Neural crest cell (in vitro differentiated cells): ENCODE results near the gene KIAA1210. TPM values are rescaled to one million over a fixed set of nuclear protein-coding genes. Genes with fewer than 3 reads are reported as not detected.

Experiments used
- DNase-seq: peaks from one replicate; pipeline ENCODE4 v3.0.0; 2021; ENCODE audit warnings: low read depth, mixed read lengths, low spot score
- H3K27ac Mint-ChIP-seq: one replicate; pipeline ENCODE4 v1.8.0; 2021; ENCODE audit warnings: mild to moderate bottlenecking, mixed read lengths; ENCODE audit not compliant: unreplicated experiment
- H3K27me3 Mint-ChIP-seq: 2 replicates; pipeline ENCODE4 v1.8.0; 2021; ENCODE audit warnings: low read depth, mild to moderate bottlenecking, mixed read lengths
- H3K36me3 Mint-ChIP-seq: 2 replicates; pipeline ENCODE4 v1.8.0; 2021; ENCODE audit warnings: low read depth, mild to moderate bottlenecking, mixed read lengths
- H3K4me1 Mint-ChIP-seq: 2 replicates; pipeline ENCODE4 v1.8.0; 2021; ENCODE audit warnings: mixed read lengths
- H3K4me3 Mint-ChIP-seq: one replicate; pipeline ENCODE4 v1.8.0; 2021; ENCODE audit warnings: mild to moderate bottlenecking, mixed read lengths
- H3K9me3 Mint-ChIP-seq: 2 replicates; pipeline ENCODE4 v1.8.0; 2021; ENCODE audit warnings: mixed read lengths
- total RNA-seq: library from RNA; stranded (reverse); gene quantifications from 2 replicates; pipeline ENCODE4 v1.2.1, GENCODE V29; 2021
- TF ChIP-seq, protein P1 (sequence below): fragments of 200-600 bp; sonication (generic); conservative IDR thresholded peaks from 2 replicates; pipeline ENCODE4 v1.5.0; 2021; ENCODE audit warnings: antibody characterized with exemption, mild to moderate bottlenecking

KIAA1210 gene
- total RNA-seq, 1 donor from 2014 or later: not detected

DNA sequence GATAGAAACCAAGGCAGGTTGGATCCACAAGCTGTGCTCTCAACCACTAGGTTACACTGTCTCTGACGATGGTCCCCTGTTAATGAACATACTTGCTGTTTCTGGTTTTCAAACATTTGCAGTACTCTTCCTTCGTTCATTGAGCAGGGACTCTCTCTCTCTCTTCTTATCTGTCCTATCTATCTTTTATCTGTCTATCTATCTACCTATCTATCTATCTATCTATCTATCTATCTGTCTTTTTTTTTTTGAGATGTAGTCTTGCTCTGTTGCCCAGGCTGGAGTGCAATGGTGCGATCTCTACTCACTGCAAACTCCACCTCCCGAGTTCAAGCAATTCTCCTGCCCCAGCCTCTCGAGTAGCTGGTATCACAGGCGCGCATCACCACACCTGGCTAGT lies 64.2 kb downstream of the KIAA1210 start:
- DNase-seq: no peak
- Mint-ChIP-seq H3K36me3 (no peaks in the 10 kb centered on the region), H3K27me3 (no peaks in the 10 kb centered on the region), H3K4me1 (no peaks in the 10 kb centered on the region), H3K9me3 (no peaks in the 10 kb centered on the region), H3K27ac (no peak overlapping the region), H3K4me3 (no peak overlapping the region)
- TF ChIP-seq, protein P1, sequence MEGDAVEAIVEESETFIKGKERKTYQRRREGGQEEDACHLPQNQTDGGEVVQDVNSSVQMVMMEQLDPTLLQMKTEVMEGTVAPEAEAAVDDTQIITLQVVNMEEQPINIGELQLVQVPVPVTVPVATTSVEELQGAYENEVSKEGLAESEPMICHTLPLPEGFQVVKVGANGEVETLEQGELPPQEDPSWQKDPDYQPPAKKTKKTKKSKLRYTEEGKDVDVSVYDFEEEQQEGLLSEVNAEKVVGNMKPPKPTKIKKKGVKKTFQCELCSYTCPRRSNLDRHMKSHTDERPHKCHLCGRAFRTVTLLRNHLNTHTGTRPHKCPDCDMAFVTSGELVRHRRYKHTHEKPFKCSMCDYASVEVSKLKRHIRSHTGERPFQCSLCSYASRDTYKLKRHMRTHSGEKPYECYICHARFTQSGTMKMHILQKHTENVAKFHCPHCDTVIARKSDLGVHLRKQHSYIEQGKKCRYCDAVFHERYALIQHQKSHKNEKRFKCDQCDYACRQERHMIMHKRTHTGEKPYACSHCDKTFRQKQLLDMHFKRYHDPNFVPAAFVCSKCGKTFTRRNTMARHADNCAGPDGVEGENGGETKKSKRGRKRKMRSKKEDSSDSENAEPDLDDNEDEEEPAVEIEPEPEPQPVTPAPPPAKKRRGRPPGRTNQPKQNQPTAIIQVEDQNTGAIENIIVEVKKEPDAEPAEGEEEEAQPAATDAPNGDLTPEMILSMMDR: no peak

DNA sequence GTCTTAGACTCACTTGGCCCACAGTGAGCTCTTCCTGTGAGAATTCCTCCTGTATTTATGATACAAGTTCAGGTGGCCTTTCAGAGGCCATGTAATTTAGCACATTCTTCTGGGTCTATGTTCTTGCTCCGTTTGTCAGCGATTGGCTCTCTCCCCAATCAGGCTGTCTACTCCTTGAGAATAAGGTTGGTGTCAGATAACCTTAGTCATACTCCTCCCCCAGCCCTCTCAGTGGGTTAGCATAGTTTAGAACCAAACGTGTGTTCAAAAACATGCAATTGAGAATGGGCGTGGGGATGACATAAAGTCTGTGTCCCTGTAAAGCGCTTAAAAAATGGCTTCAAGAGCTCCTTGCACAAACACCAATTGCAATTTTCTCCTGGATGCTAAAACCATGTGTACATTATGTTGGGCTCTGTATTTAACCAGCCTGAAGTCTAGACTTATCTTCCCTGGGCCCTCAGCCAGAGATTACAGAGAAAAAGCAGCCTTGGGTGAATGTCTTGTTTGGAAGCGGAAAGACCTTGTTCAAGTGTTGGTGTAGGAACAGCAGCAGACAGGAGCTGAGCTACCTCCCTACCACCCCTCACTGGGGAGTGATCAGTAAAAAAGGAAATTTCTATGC lies 64.8 kb downstream of the KIAA1210 start:
- no peak for DNase-seq
- Mint-ChIP-seq H3K36me3 (no peaks in the 10 kb centered on the region), H3K27me3 (no peaks in the 10 kb centered on the region), H3K4me3 (no peak overlapping the region), H3K4me1 (no peaks in the 10 kb centered on the region), H3K9me3 (no peaks in the 10 kb centered on the region), H3K27ac (no peak overlapping the region)
- TF ChIP-seq, protein P1: no peak

DNA sequence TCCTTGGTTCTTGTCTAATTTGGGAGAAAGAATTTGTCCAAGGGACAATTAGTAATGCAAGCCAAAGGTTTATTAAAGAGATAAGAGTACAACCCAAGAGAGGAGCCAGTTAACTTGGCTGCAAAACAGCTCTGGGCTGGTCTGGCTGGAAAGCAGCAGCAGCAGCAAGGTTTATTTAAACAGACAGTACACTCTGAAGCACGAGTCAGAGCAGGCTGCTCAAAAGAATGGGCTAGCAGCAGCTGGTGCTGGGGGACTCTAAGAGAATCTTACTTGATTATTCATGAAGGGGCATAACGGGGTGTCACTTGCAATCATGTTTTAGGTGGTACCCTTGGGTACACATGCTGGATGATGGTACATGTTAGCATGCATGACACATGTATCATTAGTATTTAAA lies 71.9 kb downstream of the KIAA1210 start:
- DNase-seq: no peak
- Mint-ChIP-seq H3K4me1 (no peaks in the 10 kb centered on the region), H3K9me3 (peaks cover 4% of the 10 kb centered on the region), H3K36me3 (no peaks in the 10 kb centered on the region), H3K4me3 (no peak overlapping the region), H3K27me3 (no peaks in the 10 kb centered on the region), H3K27ac (peak overlapping the region; percentile 78)
- TF ChIP-seq, protein P1: no peak

DNA sequence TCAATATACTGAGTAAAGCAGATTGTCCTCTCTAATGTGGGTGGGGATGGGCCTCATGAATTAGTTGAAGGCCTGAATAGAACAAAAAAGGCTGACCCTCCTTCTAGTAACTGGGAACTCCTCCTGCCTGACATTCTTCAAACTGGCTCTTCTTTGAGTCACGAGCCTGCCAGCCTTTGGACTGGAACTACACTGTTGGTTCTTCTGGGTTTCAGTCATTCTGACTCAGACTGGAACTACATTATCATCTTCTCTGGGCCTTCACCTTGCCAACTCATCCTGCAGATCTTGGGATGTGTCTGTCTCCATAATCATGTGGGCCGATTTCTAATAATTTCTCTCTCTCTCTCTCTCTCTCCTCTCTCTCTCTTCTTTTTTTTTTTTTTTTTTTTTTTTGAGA lies 81.7 kb downstream of the KIAA1210 start:
- no peak for DNase-seq
- no peaks in the 10 kb centered on the region for H3K27me3 Mint-ChIP-seq
- no peak overlapping the region for H3K27ac Mint-ChIP-seq
- TF ChIP-seq, protein P1: no peak
- no peaks in the 10 kb centered on the region for H3K4me1 Mint-ChIP-seq
- H3K36me3 Mint-ChIP-seq: no peaks in the 10 kb centered on the region
- H3K4me3 Mint-ChIP-seq: no peak overlapping the region
- peaks cover 16% of the 10 kb centered on the region for H3K9me3 Mint-ChIP-seq

DNA sequence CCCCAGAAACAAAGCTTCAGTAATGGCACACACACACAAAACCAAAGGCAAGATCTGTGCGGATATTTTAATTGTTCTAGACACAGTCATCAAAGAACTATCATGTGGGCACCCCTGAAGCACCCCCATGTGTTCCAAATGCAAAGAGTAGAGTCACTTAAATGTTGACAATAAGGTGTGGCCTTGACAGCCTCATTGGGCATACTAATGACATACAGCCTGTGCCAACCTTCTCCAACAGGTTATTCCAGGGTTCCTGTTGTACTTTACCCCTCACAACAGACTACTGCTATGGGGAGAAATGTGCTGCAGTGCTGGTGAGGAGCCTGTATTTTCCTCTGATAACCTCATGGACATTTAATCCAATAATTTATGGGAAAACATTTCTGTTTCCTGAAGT lies 84.6 kb downstream of the KIAA1210 start:
- no peak overlapping the region for H3K4me3 Mint-ChIP-seq
- no peaks in the 10 kb centered on the region for H3K27me3 Mint-ChIP-seq
- peaks cover 3% of the 10 kb centered on the region for H3K9me3 Mint-ChIP-seq
- no peak overlapping the region for H3K27ac Mint-ChIP-seq
- DNase-seq: no peak
- H3K36me3 Mint-ChIP-seq: no peaks in the 10 kb centered on the region
- TF ChIP-seq, protein P1: no peak
- H3K4me1 Mint-ChIP-seq: no peaks in the 10 kb centered on the region
